Neutrophil (primary cell): ENCODE measurements around the gene PTPN2.

Experiments used
- H3K27ac ChIP-seq: fragments of 200-600 bp; sonication (generic); 2 replicates; pipeline ENCODE4 v1.5.1; 2016; ENCODE audit warnings: mild to moderate bottlenecking, moderate library complexity
- H3K27me3 ChIP-seq: fragments of 200-600 bp; sonication (generic); 2 replicates; pipeline ENCODE4 v1.6.0; 2016; ENCODE audit warnings: mild to moderate bottlenecking
- H3K36me3 ChIP-seq: fragments of 200-600 bp; sonication (generic); 2 replicates; pipeline ENCODE4 v1.5.1; 2017
- H3K4me1 ChIP-seq, 2 experiments: fragments of 200-600 bp in 1 of 2; sonication (generic) in 1 of 2; 1 replicate in 1 of 2; 2 replicates in 1 of 2; pipeline versions ENCODE4 v1.5.1 to v1.6.1; 2013 to 2016; ENCODE audit warnings: low read depth in 1 of 2, low read length in 1 of 2, mild to moderate bottlenecking in 1 of 2, moderate library complexity in 1 of 2; ENCODE audit not compliant: control insufficient read depth in 1 of 2, insufficient read depth in 1 of 2
- H3K4me3 ChIP-seq, 2 experiments: fragments of 200-600 bp in 1 of 2; sonication (generic) in 1 of 2; 1 replicate in 1 of 2; 2 replicates in 1 of 2; pipeline ENCODE4 v1.5.1; 2013 to 2016; ENCODE audit warnings: low read depth in 1 of 2, low read length in 1 of 2, mild to moderate bottlenecking in 1 of 2, moderate library complexity in 1 of 2
- H3K9me3 ChIP-seq: fragments of 200-600 bp; sonication (generic); 2 replicates; pipeline ENCODE4 v1.5.1; 2016
- CTCF ChIP-seq: fragments of 200-600 bp; sonication (generic); IDR thresholded peaks from 2 replicates; pipeline ENCODE4 v1.5.1; 2016; ENCODE audit warnings: antibody characterized with exemption

Gene PTPN2

GRCh38 chr18:12928641-12929040 lies 44.6 kb upstream of the PTPN2 start:
- no peak for TF ChIP-seq CTCF
- no peaks in the 10 kb centered on the region for H3K4me1 ChIP-seq
- H3K27me3 ChIP-seq: no peaks in the 10 kb centered on the region
- H3K4me3 ChIP-seq: no peak overlapping the region
- H3K27ac ChIP-seq: no peak overlapping the region
- no peaks in the 10 kb centered on the region for H3K36me3 ChIP-seq
- H3K9me3 ChIP-seq: no peaks in the 10 kb centered on the region

GRCh38 chr18:12928206-12928605 lies 44.2 kb upstream of the PTPN2 start:
- no peak for TF ChIP-seq CTCF
- Histone ChIP-seq H3K4me1 (no peaks in the 10 kb centered on the region), H3K27ac (no peak overlapping the region), H3K36me3 (no peaks in the 10 kb centered on the region), H3K27me3 (no peaks in the 10 kb centered on the region), H3K9me3 (no peaks in the 10 kb centered on the region), H3K4me3 (no peak overlapping the region)

GRCh38 chr18:12924616-12925015 lies 40.6 kb upstream of the PTPN2 start:
- Histone ChIP-seq H3K4me1 (no peaks in the 10 kb centered on the region), H3K27ac (no peak overlapping the region), H3K4me3 (no peak overlapping the region), H3K36me3 (no peaks in the 10 kb centered on the region), H3K9me3 (no peaks in the 10 kb centered on the region), H3K27me3 (no peaks in the 10 kb centered on the region)
- no peak for TF ChIP-seq CTCF

GRCh38 chr18:12922266-12922665 lies 38.2 kb upstream of the PTPN2 start:
- TF ChIP-seq CTCF: no peak
- H3K36me3 ChIP-seq: no peaks in the 10 kb centered on the region
- no peaks in the 10 kb centered on the region for H3K27me3 ChIP-seq
- no peak overlapping the region for H3K27ac ChIP-seq
- H3K9me3 ChIP-seq: no peaks in the 10 kb centered on the region
- no peaks in the 10 kb centered on the region for H3K4me1 ChIP-seq
- no peak overlapping the region for H3K4me3 ChIP-seq

- no peak overlapping the region for H3K27ac ChIP-seq
- H3K4me1 ChIP-seq: no peaks in the 10 kb centered on the region
- TF ChIP-seq CTCF: no peak
- no peaks in the 10 kb centered on the region for H3K9me3 ChIP-seq
- H3K27me3 ChIP-seq: no peaks in the 10 kb centered on the region
- no peak overlapping the region for H3K4me3 ChIP-seq
- H3K36me3 ChIP-seq: no peaks in the 10 kb centered on the region
Observed at GRCh38 chr18:12921178-12921577, 37.1 kb upstream of the PTPN2 start.
